Skeletal muscle tissue (tissue), 4 donors: ENCODE results near the gene GNB1L. TPM values are rescaled to one million over a fixed set of nuclear protein-coding genes. Genes with fewer than 3 reads are reported as not detected.
A peak's percentile ranks its signal among the peaks of the same experiment; 100 is the strongest.

Source experiments
- H3K27ac ChIP-seq: one replicate; pipeline ENCODE4 v1.7.0; 2013; ENCODE audit warnings: mild to moderate bottlenecking, low read depth, low read length, inconsistent platforms
- H3K27me3 ChIP-seq, 3 donors: one replicate each; pipeline ENCODE4 v1.7.0; 2013; ENCODE audit warnings: low read length in 3 of 3; ENCODE audit not compliant: control insufficient read depth in 3 of 3, insufficient read depth in 3 of 3
- H3K36me3 ChIP-seq, 3 donors: one replicate each; pipeline ENCODE4 v1.7.0; 2013; ENCODE audit warnings: low read length in 3 of 3; ENCODE audit not compliant: control insufficient read depth in 3 of 3, insufficient read depth in 3 of 3
- H3K4me1 ChIP-seq, 3 donors: one replicate each; pipeline ENCODE4 v1.7.0; 2013; ENCODE audit warnings: low read length in 3 of 3, mild to moderate bottlenecking in 3 of 3; ENCODE audit not compliant: control insufficient read depth in 3 of 3, insufficient read depth in 3 of 3
- H3K4me3 ChIP-seq, 3 donors: one replicate each; pipeline ENCODE4 v1.7.0; 2013; ENCODE audit warnings: low read length in 3 of 3
- H3K9ac ChIP-seq, 3 donors: one replicate each; pipeline ENCODE4 v1.7.0; 2013; ENCODE audit warnings: low read length in 3 of 3, mild to moderate bottlenecking in 3 of 3, moderate library complexity in 2 of 3, low read depth in 1 of 3
- H3K9me3 ChIP-seq, 3 donors: one replicate each; pipeline ENCODE4 v1.7.0; 2013; ENCODE audit warnings: low read length in 3 of 3; ENCODE audit not compliant: control insufficient read depth in 3 of 3
- total RNA-seq: library from RNA; depleted of rRNA; stranded (reverse); fragments of >200 nt; gene quantifications from one replicate; pipeline ENCODE4 v1.2.3, GENCODE V29; 2014
- donor health status: Osteomylitis.

The GNB1L gene
- total RNA-seq, 1 donor from 2014 or later = 4.7 TPM

GRCh38 chr22:19775496-19776325, 79.0 kb downstream of the GNB1L start:
- peaks cover 0 to 10% (median 6%) of the 10 kb centered on the region in 3 donors for H3K27me3 ChIP-seq

GRCh38 chr22:19774628-19775027, 80.0 kb downstream of the GNB1L start:
- H3K9me3 ChIP-seq = no peaks in the 10 kb centered on the region
- peaks cover 0 to 10% (median 8%) of the 10 kb centered on the region in 3 donors for H3K27me3 ChIP-seq
- H3K36me3 ChIP-seq = peaks cover 0 to 2% (median 0%) of the 10 kb centered on the region in 3 donors

More at GRCh38 chr22:19775496-19776325, 79.0 kb downstream of the GNB1L start:
- Histone ChIP-seq H3K27ac (no peak overlapping the region), H3K4me1 (peaks cover 0 to 10% (median 0%) of the 10 kb centered on the region in 3 donors), H3K4me3 (no peak overlapping the region), H3K9ac (peak overlapping the region in 1 of 3 donors; percentile 8), H3K9me3 (no peaks in the 10 kb centered on the region), H3K36me3 (no peaks in the 10 kb centered on the region)

GRCh38 chr22:19773470-19774040, 81.1 kb downstream of the GNB1L start:
- Histone ChIP-seq H3K9me3 (no peaks in the 10 kb centered on the region), H3K4me1 (peaks cover under 1 to 6% (median under 1%) of the 10 kb centered on the region in 3 donors), H3K4me3 (no peak overlapping the region), H3K36me3 (peaks cover 0 to 3% (median 2%) of the 10 kb centered on the region in 3 donors), H3K27me3 (peaks cover 0 to 14% (median 10%) of the 10 kb centered on the region in 3 donors), H3K27ac (no peak overlapping the region), H3K9ac (no peak overlapping the region)

More at GRCh38 chr22:19774628-19775027, 80.0 kb downstream of the GNB1L start:
- no peak overlapping the region for H3K9ac ChIP-seq
- no peak overlapping the region for H3K4me3 ChIP-seq
- H3K4me1 ChIP-seq = peaks cover 0 to 6% (median 0%) of the 10 kb centered on the region in 3 donors
- no peak overlapping the region for H3K27ac ChIP-seq

GRCh38 chr22:19772673-19773469, 81.8 kb downstream of the GNB1L start:
- Histone ChIP-seq H3K4me3 (no peak overlapping the region), H3K27me3 (peaks cover 3 to 14% (median 13%) of the 10 kb centered on the region in 3 donors)

GRCh38 chr22:19772422-19772672, 82.3 kb downstream of the GNB1L start:
- Histone ChIP-seq H3K4me1 (peaks cover 3 to 17% (median 8%) of the 10 kb centered on the region in 3 donors), H3K27me3 (peaks cover 7 to 18% (median 11%) of the 10 kb centered on the region in 3 donors)

More at GRCh38 chr22:19772673-19773469, 81.8 kb downstream of the GNB1L start:
- no peaks in the 10 kb centered on the region for H3K9me3 ChIP-seq
- peaks cover 3 to 12% (median 6%) of the 10 kb centered on the region in 3 donors for H3K4me1 ChIP-seq
- peaks cover 2 to 5% (median 3%) of the 10 kb centered on the region in 3 donors for H3K36me3 ChIP-seq
- H3K9ac ChIP-seq = no peak overlapping the region
- no peak overlapping the region for H3K27ac ChIP-seq

GRCh38 chr22:19770349-19771220, 84.1 kb downstream of the GNB1L start:
- Histone ChIP-seq H3K4me1 (peaks cover 3 to 17% (median 8%) of the 10 kb centered on the region in 3 donors), H3K27ac (no peak overlapping the region), H3K36me3 (peaks cover 2 to 8% (median 4%) of the 10 kb centered on the region in 3 donors), H3K27me3 (peaks cover 8 to 12% (median 10%) of the 10 kb centered on the region in 3 donors), H3K4me3 (no peak overlapping the region), H3K9me3 (no peaks in the 10 kb centered on the region), H3K9ac (no peak overlapping the region)

More at GRCh38 chr22:19772422-19772672, 82.3 kb downstream of the GNB1L start:
- Histone ChIP-seq H3K9ac (no peak overlapping the region), H3K27ac (no peak overlapping the region), H3K36me3 (peaks cover 2 to 8% (median 4%) of the 10 kb centered on the region in 3 donors), H3K9me3 (no peaks in the 10 kb centered on the region), H3K4me3 (no peak overlapping the region)

GRCh38 chr22:19769393-19769715, 85.3 kb downstream of the GNB1L start:
- Histone ChIP-seq H3K4me1 (peaks cover 3 to 17% (median 8%) of the 10 kb centered on the region in 3 donors), H3K36me3 (peaks cover 2 to 11% (median 7%) of the 10 kb centered on the region in 3 donors), H3K4me3 (no peak overlapping the region), H3K9ac (no peak overlapping the region), H3K27me3 (peaks cover 13 to 18% (median 14%) of the 10 kb centered on the region in 3 donors), H3K9me3 (no peaks in the 10 kb centered on the region), H3K27ac (no peak overlapping the region)

GRCh38 chr22:19767427-19768341, 87.0 kb downstream of the GNB1L start:
- Histone ChIP-seq H3K4me1 (peaks cover 7 to 18% (median 13%) of the 10 kb centered on the region in 3 donors), H3K36me3 (peaks cover 2 to 11% (median 7%) of the 10 kb centered on the region in 3 donors), H3K9me3 (no peaks in the 10 kb centered on the region), H3K27ac (no peak overlapping the region), H3K4me3 (no peak overlapping the region), H3K27me3 (peaks cover 14 to 28% (median 18%) of the 10 kb centered on the region in 3 donors), H3K9ac (peak overlapping the region in 1 of 3 donors; percentile 33)
